ENCODE data around the gene C2orf68.

DNA sequence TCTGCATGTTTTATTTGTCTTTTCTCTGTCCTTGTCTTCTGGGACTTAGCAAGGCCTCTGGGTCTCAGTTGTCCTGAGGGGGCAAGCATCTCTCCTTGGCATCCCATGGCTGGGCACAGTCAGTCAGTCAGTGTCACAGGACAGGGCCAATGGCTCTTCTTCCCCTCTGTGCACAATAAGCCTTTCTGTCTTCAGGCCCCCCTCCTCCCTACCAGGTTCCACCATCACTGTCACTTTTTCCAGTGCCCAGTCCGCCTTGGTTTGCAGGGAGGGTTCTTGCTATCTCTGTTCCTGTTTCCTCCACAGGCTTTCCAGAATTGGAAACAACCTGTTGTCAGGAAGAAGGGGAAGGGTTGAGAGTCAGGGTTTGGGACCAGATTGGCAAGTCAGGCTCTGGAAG, 29.4 kb downstream of the C2orf68 start:
- TF ChIP-seq, protein P1, sequence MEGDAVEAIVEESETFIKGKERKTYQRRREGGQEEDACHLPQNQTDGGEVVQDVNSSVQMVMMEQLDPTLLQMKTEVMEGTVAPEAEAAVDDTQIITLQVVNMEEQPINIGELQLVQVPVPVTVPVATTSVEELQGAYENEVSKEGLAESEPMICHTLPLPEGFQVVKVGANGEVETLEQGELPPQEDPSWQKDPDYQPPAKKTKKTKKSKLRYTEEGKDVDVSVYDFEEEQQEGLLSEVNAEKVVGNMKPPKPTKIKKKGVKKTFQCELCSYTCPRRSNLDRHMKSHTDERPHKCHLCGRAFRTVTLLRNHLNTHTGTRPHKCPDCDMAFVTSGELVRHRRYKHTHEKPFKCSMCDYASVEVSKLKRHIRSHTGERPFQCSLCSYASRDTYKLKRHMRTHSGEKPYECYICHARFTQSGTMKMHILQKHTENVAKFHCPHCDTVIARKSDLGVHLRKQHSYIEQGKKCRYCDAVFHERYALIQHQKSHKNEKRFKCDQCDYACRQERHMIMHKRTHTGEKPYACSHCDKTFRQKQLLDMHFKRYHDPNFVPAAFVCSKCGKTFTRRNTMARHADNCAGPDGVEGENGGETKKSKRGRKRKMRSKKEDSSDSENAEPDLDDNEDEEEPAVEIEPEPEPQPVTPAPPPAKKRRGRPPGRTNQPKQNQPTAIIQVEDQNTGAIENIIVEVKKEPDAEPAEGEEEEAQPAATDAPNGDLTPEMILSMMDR (conservative IDR thresholded peaks at IDR 0.05; ENCODE audit: low read length): no peak
- TF ChIP-seq EZH2phosphoT487 (IDR thresholded peaks at IDR 0.05; ENCODE audit: borderline replicate concordance, low read depth, low read length): no peak
